Endodermal cell (in vitro differentiated cells): ENCODE measurements around the gene TLE1. TPM values are rescaled to one million over a fixed set of nuclear protein-coding genes. Genes with fewer than 3 reads are reported as not detected.
A peak's percentile ranks its signal among the peaks of the same experiment; 100 is the strongest.

Experiments
- DNase-seq: peaks from one replicate; pipeline ENCODE4 v3.0.0-alpha.2; 2017
- H3K27ac ChIP-seq: 2 replicates; pipeline ENCODE4 v1.5.1; 2013; ENCODE audit warnings: mild to moderate bottlenecking, low read depth, low read length, moderate library complexity
- H3K27me3 ChIP-seq: 2 replicates; pipeline ENCODE4 v1.6.1; 2013; ENCODE audit warnings: mild to moderate bottlenecking, low read length, moderate library complexity; ENCODE audit not compliant: insufficient read depth, control insufficient read depth, poor library complexity, severe bottlenecking
- H3K36me3 ChIP-seq: 2 replicates; pipeline ENCODE4 v1.7.0; 2013; ENCODE audit warnings: mild to moderate bottlenecking, low read length, moderate library complexity; ENCODE audit not compliant: control insufficient read depth, insufficient read depth
- H3K4me1 ChIP-seq: one replicate; pipeline ENCODE4 v1.7.0; 2013; ENCODE audit warnings: low read length; ENCODE audit not compliant: control insufficient read depth, insufficient read depth
- H3K4me3 ChIP-seq: 2 replicates; pipeline ENCODE4 v1.5.1; 2013; ENCODE audit warnings: mild to moderate bottlenecking, low read length, moderate library complexity
- H3K9ac ChIP-seq: 2 replicates; pipeline ENCODE4 v1.6.1; 2013; ENCODE audit warnings: mild to moderate bottlenecking, low read length, moderate library complexity; ENCODE audit not compliant: poor library complexity, severe bottlenecking; ENCODE audit errors: extremely low read depth
- H3K9me3 ChIP-seq: 2 replicates; pipeline ENCODE4 v1.6.1; 2013; ENCODE audit warnings: mild to moderate bottlenecking, low read length, moderate library complexity; ENCODE audit not compliant: control insufficient read depth
- H3K27ac Mint-ChIP-seq: 2 replicates; pipeline ENCODE4 v1.8.0; 2020; ENCODE audit warnings: mixed read lengths
- H3K27me3 Mint-ChIP-seq: 2 replicates; pipeline ENCODE4 v1.8.0; 2021; ENCODE audit warnings: mild to moderate bottlenecking, mixed read lengths; ENCODE audit not compliant: insufficient read depth
- H3K36me3 Mint-ChIP-seq: 2 replicates; pipeline ENCODE4 v1.8.0; 2020; ENCODE audit warnings: low read depth, mixed read lengths
- H3K4me1 Mint-ChIP-seq: 2 replicates; pipeline ENCODE4 v1.8.0; 2020; ENCODE audit warnings: mixed read lengths
- H3K4me3 Mint-ChIP-seq: 2 replicates; pipeline ENCODE4 v1.8.0; 2020; ENCODE audit warnings: mild to moderate bottlenecking, moderate library complexity, mixed read lengths
- H3K9me3 Mint-ChIP-seq: 2 replicates; pipeline ENCODE4 v1.8.0; 2020; ENCODE audit warnings: mild to moderate bottlenecking, mixed read lengths
- CTCF ChIP-seq: fragments of 200-600 bp; sonication (generic); conservative IDR thresholded peaks from 2 replicates; pipeline ENCODE4 v1.5.0; 2021; ENCODE audit warnings: antibody characterized with exemption, mild to moderate bottlenecking
- WGBS, 2 experiments: methylation state at CpG; one replicate each; pipeline versions ENCODE4 v1.1.5 to v1.1.7; 2013; ENCODE audit warnings: missing lambda C conversion rate in 2 of 2, mixed read lengths in 1 of 2; ENCODE audit not compliant: insufficient coverage in 1 of 2, insufficient read length in 1 of 2; 5-methylcytosine and 5-hydroxymethylcytosine counted together
- total RNA-seq, 2 donors: library from RNA; stranded (reverse); fragmentation: NEBNext Ultra II Directional in 1 of 2; extraction: Animal tissue kit (Norgen Biotek cat#: 25700) in 1 of 2; gene quantifications; 2 replicates in 1 of 2; 3 replicates in 1 of 2; pipeline ENCODE4 v1.2.1, GENCODE V29; 2021

Gene TLE1
- total RNA-seq, 2 donors from 2014 or later, result 49.7 to 73.5 TPM

DNA sequence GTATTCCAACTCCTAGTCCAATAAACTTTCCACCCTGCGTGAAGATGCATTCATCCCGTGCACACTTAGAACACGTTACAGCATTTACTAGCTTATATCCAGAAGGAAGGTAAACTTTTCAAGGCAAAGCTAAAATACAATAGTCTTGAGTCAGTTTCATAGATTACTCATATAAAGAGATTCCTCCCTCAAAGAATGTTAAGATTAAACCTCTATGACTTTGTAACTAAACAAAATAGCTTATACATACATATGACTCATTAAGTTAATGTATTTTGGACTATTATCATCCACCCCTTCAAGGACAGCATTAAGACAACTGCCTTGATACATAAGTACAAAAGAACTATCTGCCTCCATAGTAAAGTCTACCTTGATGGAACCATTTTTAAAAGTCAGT lies 36.1 kb downstream of the TLE1 start:
- peaks cover 70% of the 10 kb centered on the region for H3K36me3 Mint-ChIP-seq
- peaks cover 35% of the 10 kb centered on the region for H3K4me1 Mint-ChIP-seq
- Histone ChIP-seq H3K9ac (no peak overlapping the region), H3K9me3 (no peaks in the 10 kb centered on the region), H3K36me3 (peaks cover 87% of the 10 kb centered on the region), H3K4me3 (no peak overlapping the region), H3K27me3 (no peaks in the 10 kb centered on the region), H3K4me1 (peaks cover 8% of the 10 kb centered on the region), H3K27ac (no peak overlapping the region)
- H3K4me3 Mint-ChIP-seq, result no peak overlapping the region
- WGBS, 2 experiments, result 93 to 98% methylated on average over 3 of the region's 3 CpGs
- DNase-seq, result no peak
- no peak for TF ChIP-seq CTCF
- H3K9me3 Mint-ChIP-seq, result no peaks in the 10 kb centered on the region
- H3K27me3 Mint-ChIP-seq, result no peaks in the 10 kb centered on the region
- H3K27ac Mint-ChIP-seq, result no peak overlapping the region

GRCh38 chr9:81652058-81652687 lies 37.2 kb downstream of the TLE1 start:
- Histone ChIP-seq H3K27me3 (no peaks in the 10 kb centered on the region), H3K27ac (no peak overlapping the region), H3K9ac (no peak overlapping the region), H3K9me3 (no peaks in the 10 kb centered on the region), H3K4me1 (peaks cover 8% of the 10 kb centered on the region), H3K4me3 (no peak overlapping the region), H3K36me3 (peaks cover 93% of the 10 kb centered on the region)
- Mint-ChIP-seq H3K27ac (no peak overlapping the region), H3K9me3 (no peaks in the 10 kb centered on the region), H3K4me1 (peaks cover 35% of the 10 kb centered on the region), H3K27me3 (no peaks in the 10 kb centered on the region), H3K4me3 (no peak overlapping the region), H3K36me3 (peaks cover 71% of the 10 kb centered on the region)
- WGBS, 2 experiments, result 87 to 100% methylated on average over 2 to 6 of the region's 7 CpGs
- DNase-seq, result no peak
- TF ChIP-seq CTCF, result no peak

- 51 to 80% methylated on average over 5 to 8 of the region's 8 CpGs for WGBS, 2 experiments
- TF ChIP-seq CTCF, result no peak
- H3K9me3 Mint-ChIP-seq, result no peaks in the 10 kb centered on the region
- H3K27me3 Mint-ChIP-seq, result no peaks in the 10 kb centered on the region
- Histone ChIP-seq H3K27ac (peak overlapping the region; percentile 91), H3K9me3 (no peaks in the 10 kb centered on the region), H3K36me3 (peaks cover 93% of the 10 kb centered on the region), H3K4me1 (peaks cover 8% of the 10 kb centered on the region), H3K27me3 (no peaks in the 10 kb centered on the region), H3K9ac (no peak overlapping the region), H3K4me3 (no peak overlapping the region)
- no peak for DNase-seq
- peaks cover 35% of the 10 kb centered on the region for H3K4me1 Mint-ChIP-seq
- H3K27ac Mint-ChIP-seq, result no peak overlapping the region
- H3K4me3 Mint-ChIP-seq, result no peak overlapping the region
- H3K36me3 Mint-ChIP-seq, result peaks cover 63% of the 10 kb centered on the region
Observed at GRCh38 chr9:81650586-81651515, 38.5 kb downstream of the TLE1 start.
